Nephron (organoid): ENCODE results near the gene LLGL2.

Source experiments
- H3K27ac Mint-ChIP-seq, 3 experiments: 2 replicates each; pipeline ENCODE4 v1.8.0; 2020; ENCODE audit warnings: mixed read lengths in 3 of 3, mild to moderate bottlenecking in 2 of 3, moderate library complexity in 1 of 3
- H3K27me3 Mint-ChIP-seq: 2 replicates; pipeline ENCODE4 v1.8.0; 2021; ENCODE audit warnings: low read depth, mild to moderate bottlenecking, moderate library complexity, mixed read lengths
- H3K36me3 Mint-ChIP-seq: 2 replicates; pipeline ENCODE4 v1.8.0; 2020; ENCODE audit warnings: low read depth, mixed read lengths
- H3K4me1 Mint-ChIP-seq: 2 replicates; pipeline ENCODE4 v1.8.0; 2020; ENCODE audit warnings: mixed read lengths
- H3K4me3 Mint-ChIP-seq, 3 experiments: 2 replicates each; pipeline ENCODE4 v1.8.0; 2020; ENCODE audit warnings: mild to moderate bottlenecking in 3 of 3, mixed read lengths in 3 of 3, moderate library complexity in 2 of 3
- H3K9me3 Mint-ChIP-seq: 2 replicates; pipeline ENCODE4 v1.8.0; 2020; ENCODE audit warnings: mixed read lengths
- CTCF ChIP-seq, 3 experiments: fragments of 200-600 bp; sonication (generic); IDR thresholded peaks; one replicate each; pipeline ENCODE4 v1.5.0; 2021; ENCODE audit warnings: antibody characterized with exemption in 3 of 3; ENCODE audit not compliant: unreplicated experiment in 3 of 3

LLGL2 gene

GRCh38 chr17:75610103-75610984 lies 84.8 kb downstream of the LLGL2 start:
- Mint-ChIP-seq H3K4me3 (no peak overlapping the region), H3K9me3 (no peaks in the 10 kb centered on the region), H3K4me1 (no peaks in the 10 kb centered on the region), H3K36me3 (no peaks in the 10 kb centered on the region), H3K27ac (no peak overlapping the region), H3K27me3 (peaks cover 3% of the 10 kb centered on the region)
- no peak for TF ChIP-seq CTCF (IDR thresholded peaks at IDR 0.05; ENCODE audit: unreplicated experiment in 3 of 3)

- H3K36me3 Mint-ChIP-seq: no peaks in the 10 kb centered on the region
- no peak overlapping the region for H3K4me3 Mint-ChIP-seq
- H3K9me3 Mint-ChIP-seq: no peaks in the 10 kb centered on the region
- TF ChIP-seq CTCF (IDR thresholded peaks at IDR 0.05; ENCODE audit: unreplicated experiment in 3 of 3): no peak
- no peaks in the 10 kb centered on the region for H3K4me1 Mint-ChIP-seq
- H3K27ac Mint-ChIP-seq: no peak overlapping the region
- H3K27me3 Mint-ChIP-seq: peaks cover 3% of the 10 kb centered on the region
Observed at GRCh38 chr17:75611851-75612429, 86.4 kb downstream of the LLGL2 start.

- Mint-ChIP-seq H3K27me3 (peaks cover 3% of the 10 kb centered on the region), H3K27ac (no peak overlapping the region), H3K4me1 (no peaks in the 10 kb centered on the region), H3K9me3 (no peaks in the 10 kb centered on the region), H3K36me3 (no peaks in the 10 kb centered on the region), H3K4me3 (no peak overlapping the region)
- TF ChIP-seq CTCF (IDR thresholded peaks at IDR 0.05; ENCODE audit: unreplicated experiment in 3 of 3): no peak
Observed at GRCh38 chr17:75612906-75613626, 87.6 kb downstream of the LLGL2 start.

GRCh38 chr17:75614006-75614405 lies 88.5 kb downstream of the LLGL2 start:
- no peaks in the 10 kb centered on the region for H3K36me3 Mint-ChIP-seq
- H3K4me3 Mint-ChIP-seq: no peak overlapping the region
- no peaks in the 10 kb centered on the region for H3K9me3 Mint-ChIP-seq
- no peaks in the 10 kb centered on the region for H3K4me1 Mint-ChIP-seq
- no peak overlapping the region for H3K27ac Mint-ChIP-seq
- peaks cover 3% of the 10 kb centered on the region for H3K27me3 Mint-ChIP-seq
- peak in 2 of 3 experiments; percentile 7 to 8 for TF ChIP-seq CTCF (IDR thresholded peaks at IDR 0.05; ENCODE audit: unreplicated experiment in 3 of 3)

- H3K4me1 Mint-ChIP-seq: no peaks in the 10 kb centered on the region
Observed at GRCh38 chr17:75614556-75615270, 89.2 kb downstream of the LLGL2 start.

More at GRCh38 chr17:75614556-75615270, 89.2 kb downstream of the LLGL2 start:
- Mint-ChIP-seq H3K27me3 (peaks cover 3% of the 10 kb centered on the region), H3K36me3 (no peaks in the 10 kb centered on the region), H3K27ac (no peak overlapping the region), H3K9me3 (no peaks in the 10 kb centered on the region), H3K4me3 (no peak overlapping the region)
- no peak for TF ChIP-seq CTCF (IDR thresholded peaks at IDR 0.05; ENCODE audit: unreplicated experiment in 3 of 3)
